ENCODE measurements around the gene ARHGAP36. TPM values are rescaled to one million over a fixed set of nuclear protein-coding genes. Genes with fewer than 3 reads are reported as not detected.

Gene ARHGAP36
- total RNA-seq, 4 donors from 2014 or later = not detected

GRCh38 chrX:131053076-131053475 lies 5.1 kb upstream of the ARHGAP36 start:
- Histone ChIP-seq H3K4me1 (no peaks in the 10 kb centered on the region), H3K27ac (no peak overlapping the region), H3K36me3 (no peaks in the 10 kb centered on the region), H3K9me3 (no peaks in the 10 kb centered on the region), H3K27me3 (peaks cover 5% of the 10 kb centered on the region), H3K4me3 (no peak overlapping the region)
- no peak for TF ChIP-seq CTCF (IDR thresholded peaks at IDR 0.05)
- no peak for TF ChIP-seq EP300 (IDR thresholded peaks at IDR 0.05)
- no peak for TF ChIP-seq POLR2A (IDR thresholded peaks at IDR 0.05)
- TF ChIP-seq POLR2AphosphoS5 (IDR thresholded peaks at IDR 0.05) = no peak
- WGBS = 74% methylated on average over 5 of the region's 5 CpGs
- DNase-seq (ENCODE audit: low spot score in 2 of 2) = no peak

GRCh38 chrX:131054906-131055305 lies 3.2 kb upstream of the ARHGAP36 start:
- WGBS = 43% methylated on average over 6 of the region's 6 CpGs
- Histone ChIP-seq H3K27me3 (peaks cover 18% of the 10 kb centered on the region), H3K27ac (no peak overlapping the region), H3K36me3 (no peaks in the 10 kb centered on the region), H3K4me1 (no peaks in the 10 kb centered on the region), H3K4me3 (no peak overlapping the region), H3K9me3 (no peaks in the 10 kb centered on the region)
- no peak for TF ChIP-seq POLR2AphosphoS5 (IDR thresholded peaks at IDR 0.05)
- TF ChIP-seq POLR2A (IDR thresholded peaks at IDR 0.05) = no peak
- no peak for TF ChIP-seq CTCF (IDR thresholded peaks at IDR 0.05)
- no peak for TF ChIP-seq EP300 (IDR thresholded peaks at IDR 0.05)
- DNase-seq (ENCODE audit: low spot score in 2 of 2) = no peak

GRCh38 chrX:131057706-131058105 lies 440 bp upstream of the ARHGAP36 start:
- Histone ChIP-seq H3K36me3 (no peaks in the 10 kb centered on the region), H3K27me3 (peaks cover 18% of the 10 kb centered on the region), H3K4me3 (no peak overlapping the region), H3K27ac (no peak overlapping the region), H3K9me3 (no peaks in the 10 kb centered on the region), H3K4me1 (no peaks in the 10 kb centered on the region)
- TF ChIP-seq POLR2A (IDR thresholded peaks at IDR 0.05) (no peak), EP300 (IDR thresholded peaks at IDR 0.05) (no peak), CTCF (IDR thresholded peaks at IDR 0.05) (no peak), POLR2AphosphoS5 (IDR thresholded peaks at IDR 0.05) (no peak)
- no peak for DNase-seq (ENCODE audit: low spot score in 2 of 2)
- WGBS = 59% methylated on average over 8 of the region's 9 CpGs

- no peak for DNase-seq (ENCODE audit: low spot score in 2 of 2)
- Histone ChIP-seq H3K27ac (no peak overlapping the region), H3K4me1 (no peaks in the 10 kb centered on the region), H3K4me3 (no peak overlapping the region), H3K9me3 (no peaks in the 10 kb centered on the region), H3K36me3 (no peaks in the 10 kb centered on the region), H3K27me3 (peaks cover 18% of the 10 kb centered on the region)
- TF ChIP-seq POLR2AphosphoS5 (IDR thresholded peaks at IDR 0.05) (no peak), CTCF (IDR thresholded peaks at IDR 0.05) (no peak), EP300 (IDR thresholded peaks at IDR 0.05) (no peak), POLR2A (IDR thresholded peaks at IDR 0.05) (no peak)
- WGBS = 62% methylated on average over 2 of the region's 2 CpGs
Observed at GRCh38 chrX:131059246-131059645, 1.1 kb downstream of the ARHGAP36 start.

- Histone ChIP-seq H3K27me3 (peaks cover 18% of the 10 kb centered on the region), H3K36me3 (no peaks in the 10 kb centered on the region), H3K4me1 (no peaks in the 10 kb centered on the region), H3K4me3 (no peak overlapping the region), H3K27ac (no peak overlapping the region), H3K9me3 (no peaks in the 10 kb centered on the region)
- 82% methylated on average over 3 of the region's 3 CpGs for WGBS
- DNase-seq (ENCODE audit: low spot score in 2 of 2) = no peak
- TF ChIP-seq EP300 (IDR thresholded peaks at IDR 0.05) (no peak), POLR2AphosphoS5 (IDR thresholded peaks at IDR 0.05) (no peak), CTCF (IDR thresholded peaks at IDR 0.05) (no peak), POLR2A (IDR thresholded peaks at IDR 0.05) (no peak)
Observed at GRCh38 chrX:131060147-131060546, 2.0 kb downstream of the ARHGAP36 start.
